HepG2 (cell line): ENCODE data around the gene SOST. TPM values are rescaled to one million over a fixed set of nuclear protein-coding genes. Genes with fewer than 3 reads are reported as not detected.

Source experiments
- ZNF598 ChIP-seq: sonication (generic); formaldehyde crosslinking; IDR thresholded peaks from 2 replicates; pipeline ENCODE4 v1.5.1; 2020; ENCODE audit warnings: mild to moderate bottlenecking, missing genetic modification reagents, borderline replicate concordance
- ZNF709 ChIP-seq: sonication (generic); formaldehyde crosslinking; IDR thresholded peaks from 2 replicates; pipeline ENCODE4 v1.5.0; 2020; ENCODE audit warnings: mild to moderate bottlenecking, missing genetic modification reagents
- polyA plus RNA-seq, 8 experiments: library from polyadenylated mRNA; depleted of rRNA in 3 of 8; stranded (reverse) in 7 of 8; unstranded in 1 of 8; fragments of >200 nt; fragmentation: Illumina TruSeq in 4 of 8; extraction: Trizol in 4 of 8; gene quantifications; 2 replicates each; pipeline versions ENCODE4 v1.2.1 to v1.2.3, GENCODE V29; 2011 to 2016; ENCODE audit warnings: low read depth in 4 of 8, missing spikeins in 1 of 8, mixed read lengths in 1 of 8; ENCODE audit not compliant: insufficient read depth in 1 of 8
- total RNA-seq, 5 experiments: library from RNA; depleted of rRNA; stranded (reverse); fragments of >200 nt; fragmentation: Illumina TruSeq; extraction: Trizol; gene quantifications; 2 replicates each; pipeline ENCODE4 v1.2.3, GENCODE V29; 2016; ENCODE audit warnings: low read depth in 1 of 5
- TF ChIP-seq, protein P1 (sequence below): sonication (generic); formaldehyde crosslinking; IDR thresholded peaks from 2 replicates; pipeline ENCODE4 v1.4.0; 2020; ENCODE audit warnings: mild to moderate bottlenecking, missing genetic modification reagents
- TF ChIP-seq, protein P2 (sequence below): sonication (generic); formaldehyde crosslinking; IDR thresholded peaks from 2 replicates; pipeline ENCODE4 v1.5.0; 2020; ENCODE audit warnings: mild to moderate bottlenecking, missing genetic modification reagents, moderate library complexity
- TF ChIP-seq, protein P3 (sequence below): sonication (generic); formaldehyde crosslinking; IDR thresholded peaks from 2 replicates; pipeline ENCODE4 v1.8.1; 2023; ENCODE audit warnings: mild to moderate bottlenecking, moderate library complexity, missing genetic modification reagents
- TF ChIP-seq, protein P4 (sequence below), 2 experiments: sonication (generic) in 1 of 2; formaldehyde crosslinking in 1 of 2; IDR thresholded peaks; 2 replicates each; pipeline versions ENCODE4 v1.6.1 to v1.9.0; 2014 to 2022; ENCODE audit warnings: antibody characterized with exemption in 1 of 2, borderline replicate concordance in 1 of 2, inconsistent platforms in 1 of 2, low read depth in 1 of 2, missing genetic modification reagents in 1 of 2

SOST gene
- total and polyA plus RNA-seq, 2 of the 13 experiments (the other 11 are each of a cell fraction or from before 2014, with no cell fraction given) = not detected

DNA sequence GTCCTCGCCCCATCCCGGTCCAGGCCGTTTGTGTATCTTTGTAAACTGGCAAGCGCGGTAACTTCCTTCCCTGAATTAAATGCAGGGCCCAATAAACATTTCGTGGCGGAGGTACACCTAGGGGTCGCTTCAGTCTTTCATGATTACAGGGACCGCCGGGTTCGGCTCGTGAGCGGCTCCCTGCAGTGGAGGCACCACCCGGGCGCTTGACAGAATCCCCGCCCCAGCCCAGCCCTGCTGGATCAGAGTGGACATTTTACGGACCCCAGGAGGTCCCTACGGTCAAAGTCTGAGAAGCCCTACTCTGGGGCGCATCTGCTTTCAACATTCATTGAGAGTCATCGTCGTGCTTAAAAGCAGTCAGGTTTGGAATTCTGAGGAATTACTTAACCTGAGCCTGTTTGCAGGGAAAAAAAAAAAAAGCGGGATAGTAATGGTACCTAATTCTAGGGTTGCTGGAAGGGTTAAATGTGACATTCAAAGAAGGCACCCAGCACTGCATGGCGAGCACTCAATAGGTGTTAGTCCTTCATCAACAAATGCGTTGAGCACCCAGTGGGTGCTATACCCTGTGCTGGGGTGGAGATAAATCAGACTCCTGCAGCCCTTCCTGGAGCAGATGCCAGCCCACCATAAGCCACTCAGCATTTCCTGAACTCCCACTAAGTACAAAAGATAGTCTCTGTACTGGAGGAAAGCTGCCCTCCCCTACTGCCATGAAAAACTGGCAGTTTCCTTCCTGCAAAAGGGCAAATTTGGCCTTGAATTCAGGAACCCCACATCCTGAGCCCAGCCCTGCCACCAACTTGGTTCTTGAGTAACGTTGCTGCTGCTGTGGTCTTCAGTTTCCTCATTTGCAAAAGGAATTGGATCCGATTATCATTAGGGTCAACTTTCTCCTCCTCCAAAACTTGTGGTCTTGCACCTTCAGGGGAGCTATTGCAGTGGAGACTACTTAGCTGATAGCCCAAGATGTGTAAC, 20.8 kb upstream of the SOST start (continued):
- TF ChIP-seq, protein P1, sequence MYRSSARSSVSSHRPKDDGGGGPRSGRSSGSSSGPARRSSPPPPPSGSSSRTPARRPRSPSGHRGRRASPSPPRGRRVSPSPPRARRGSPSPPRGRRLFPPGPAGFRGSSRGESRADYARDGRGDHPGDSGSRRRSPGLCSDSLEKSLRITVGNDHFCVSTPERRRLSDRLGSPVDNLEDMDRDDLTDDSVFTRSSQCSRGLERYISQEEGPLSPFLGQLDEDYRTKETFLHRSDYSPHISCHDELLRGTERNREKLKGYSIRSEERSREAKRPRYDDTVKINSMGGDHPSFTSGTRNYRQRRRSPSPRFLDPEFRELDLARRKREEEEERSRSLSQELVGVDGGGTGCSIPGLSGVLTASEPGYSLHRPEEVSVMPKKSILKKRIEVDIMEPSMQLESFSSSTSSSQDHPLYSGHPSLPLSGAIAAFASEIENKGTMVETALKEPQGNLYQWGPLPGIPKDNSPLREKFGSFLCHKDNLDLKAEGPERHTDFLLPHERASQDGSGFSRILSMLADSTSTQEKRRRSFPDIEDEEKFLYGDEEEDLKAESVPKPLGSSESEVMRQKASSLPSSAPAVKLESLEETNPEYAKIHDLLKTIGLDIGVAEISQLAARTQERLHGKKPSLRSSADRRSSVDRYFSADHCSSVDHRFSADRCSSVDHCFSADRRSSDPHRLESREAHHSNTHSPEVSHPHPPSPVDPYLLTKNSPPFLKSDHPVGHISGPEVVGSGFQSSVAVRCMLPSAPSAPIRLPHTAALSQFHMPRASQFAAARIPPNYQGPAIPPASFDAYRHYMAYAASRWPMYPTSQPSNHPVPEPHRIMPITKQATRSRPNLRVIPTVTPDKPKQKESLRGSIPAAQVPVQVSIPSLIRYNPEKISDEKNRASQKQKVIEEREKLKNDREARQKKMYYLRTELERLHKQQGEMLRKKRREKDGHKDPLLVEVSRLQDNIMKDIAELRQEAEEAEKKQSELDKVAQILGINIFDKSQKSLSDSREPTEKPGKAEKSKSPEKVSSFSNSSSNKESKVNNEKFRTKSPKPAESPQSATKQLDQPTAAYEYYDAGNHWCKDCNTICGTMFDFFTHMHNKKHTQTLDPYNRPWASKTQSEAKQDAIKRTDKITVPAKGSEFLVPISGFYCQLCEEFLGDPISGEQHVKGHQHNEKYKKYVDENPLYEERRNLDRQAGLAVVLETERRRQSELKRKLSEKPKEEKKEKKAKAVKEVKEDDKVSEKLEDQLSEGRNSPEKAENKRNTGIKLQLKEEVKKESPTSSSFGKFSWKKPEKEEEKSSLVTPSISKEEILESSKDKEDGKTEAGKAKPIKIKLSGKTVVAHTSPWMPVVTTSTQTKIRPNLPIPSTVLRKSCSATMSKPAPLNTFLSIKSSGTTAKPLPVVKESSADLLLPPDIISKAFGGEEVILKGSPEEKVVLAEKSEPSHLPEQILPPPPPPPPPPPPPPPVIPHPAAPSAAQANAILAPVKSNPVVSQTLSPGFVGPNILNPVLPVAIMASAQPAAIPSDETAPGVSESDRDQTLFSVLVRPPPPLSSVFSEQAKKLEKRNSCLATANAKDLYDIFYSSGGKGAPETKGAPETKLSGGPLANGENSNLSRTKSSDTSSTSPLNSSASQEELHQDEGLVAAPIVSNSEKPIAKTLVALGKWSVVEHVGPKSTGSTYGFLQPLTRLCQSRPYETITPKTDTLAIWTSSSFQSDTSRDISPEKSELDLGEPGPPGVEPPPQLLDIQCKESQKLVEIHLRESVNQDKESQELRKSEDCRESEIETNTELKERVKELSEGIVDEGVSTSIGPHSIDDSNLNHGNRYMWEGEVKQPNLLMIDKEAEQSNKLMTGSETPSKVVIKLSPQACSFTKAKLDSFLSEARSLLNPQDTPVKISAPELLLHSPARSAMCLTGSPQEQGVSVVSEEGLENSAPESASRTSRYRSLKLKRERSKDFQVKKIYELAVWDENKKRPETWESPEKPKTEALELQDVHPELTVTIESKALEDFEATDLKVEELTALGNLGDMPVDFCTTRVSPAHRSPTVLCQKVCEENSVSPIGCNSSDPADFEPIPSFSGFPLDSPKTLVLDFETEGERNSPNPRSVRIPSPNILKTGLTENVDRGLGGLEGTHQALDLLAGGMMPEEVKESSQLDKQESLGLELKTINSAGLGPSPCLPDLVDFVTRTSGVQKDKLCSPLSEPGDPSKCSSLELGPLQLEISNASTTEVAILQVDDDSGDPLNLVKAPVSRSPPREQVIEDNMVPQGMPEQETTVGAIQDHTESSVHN (CRISPR knock-in tag) = no peak
- TF ChIP-seq, protein P2, sequence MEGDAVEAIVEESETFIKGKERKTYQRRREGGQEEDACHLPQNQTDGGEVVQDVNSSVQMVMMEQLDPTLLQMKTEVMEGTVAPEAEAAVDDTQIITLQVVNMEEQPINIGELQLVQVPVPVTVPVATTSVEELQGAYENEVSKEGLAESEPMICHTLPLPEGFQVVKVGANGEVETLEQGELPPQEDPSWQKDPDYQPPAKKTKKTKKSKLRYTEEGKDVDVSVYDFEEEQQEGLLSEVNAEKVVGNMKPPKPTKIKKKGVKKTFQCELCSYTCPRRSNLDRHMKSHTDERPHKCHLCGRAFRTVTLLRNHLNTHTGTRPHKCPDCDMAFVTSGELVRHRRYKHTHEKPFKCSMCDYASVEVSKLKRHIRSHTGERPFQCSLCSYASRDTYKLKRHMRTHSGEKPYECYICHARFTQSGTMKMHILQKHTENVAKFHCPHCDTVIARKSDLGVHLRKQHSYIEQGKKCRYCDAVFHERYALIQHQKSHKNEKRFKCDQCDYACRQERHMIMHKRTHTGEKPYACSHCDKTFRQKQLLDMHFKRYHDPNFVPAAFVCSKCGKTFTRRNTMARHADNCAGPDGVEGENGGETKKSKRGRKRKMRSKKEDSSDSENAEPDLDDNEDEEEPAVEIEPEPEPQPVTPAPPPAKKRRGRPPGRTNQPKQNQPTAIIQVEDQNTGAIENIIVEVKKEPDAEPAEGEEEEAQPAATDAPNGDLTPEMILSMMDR (CRISPR knock-in tag) = peak; percentile 52
- TF ChIP-seq, protein P3, sequence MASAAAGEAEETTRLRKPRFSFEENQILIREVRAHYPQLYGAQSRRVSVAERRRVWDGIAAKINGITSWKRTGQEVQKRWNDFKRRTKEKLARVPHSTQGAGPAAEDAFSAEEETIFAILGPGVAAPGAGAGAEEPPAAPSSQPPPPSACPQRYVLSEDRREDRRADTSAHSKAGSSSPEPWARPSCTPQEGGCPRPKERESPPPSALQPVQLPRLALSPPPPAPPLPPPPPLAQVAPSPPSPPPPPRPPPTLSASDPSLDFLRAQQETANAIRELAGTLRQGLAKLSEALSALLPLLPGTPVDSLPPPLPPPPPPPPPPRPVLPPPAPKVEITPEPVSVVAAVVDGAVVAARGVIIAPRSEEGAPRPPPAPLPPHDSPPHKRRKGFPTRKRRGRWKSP (CRISPR knock-in tag) = 0 out of 2 replicates have a peak, but pooled peaks have one; percentile 37
- 0 out of 2 replicates have a peak, but pooled peaks have one; percentile 5 for TF ChIP-seq ZNF709 (CRISPR knock-in tag)
- no peak for TF ChIP-seq ZNF598 (CRISPR knock-in tag)
- TF ChIP-seq, protein P4, sequence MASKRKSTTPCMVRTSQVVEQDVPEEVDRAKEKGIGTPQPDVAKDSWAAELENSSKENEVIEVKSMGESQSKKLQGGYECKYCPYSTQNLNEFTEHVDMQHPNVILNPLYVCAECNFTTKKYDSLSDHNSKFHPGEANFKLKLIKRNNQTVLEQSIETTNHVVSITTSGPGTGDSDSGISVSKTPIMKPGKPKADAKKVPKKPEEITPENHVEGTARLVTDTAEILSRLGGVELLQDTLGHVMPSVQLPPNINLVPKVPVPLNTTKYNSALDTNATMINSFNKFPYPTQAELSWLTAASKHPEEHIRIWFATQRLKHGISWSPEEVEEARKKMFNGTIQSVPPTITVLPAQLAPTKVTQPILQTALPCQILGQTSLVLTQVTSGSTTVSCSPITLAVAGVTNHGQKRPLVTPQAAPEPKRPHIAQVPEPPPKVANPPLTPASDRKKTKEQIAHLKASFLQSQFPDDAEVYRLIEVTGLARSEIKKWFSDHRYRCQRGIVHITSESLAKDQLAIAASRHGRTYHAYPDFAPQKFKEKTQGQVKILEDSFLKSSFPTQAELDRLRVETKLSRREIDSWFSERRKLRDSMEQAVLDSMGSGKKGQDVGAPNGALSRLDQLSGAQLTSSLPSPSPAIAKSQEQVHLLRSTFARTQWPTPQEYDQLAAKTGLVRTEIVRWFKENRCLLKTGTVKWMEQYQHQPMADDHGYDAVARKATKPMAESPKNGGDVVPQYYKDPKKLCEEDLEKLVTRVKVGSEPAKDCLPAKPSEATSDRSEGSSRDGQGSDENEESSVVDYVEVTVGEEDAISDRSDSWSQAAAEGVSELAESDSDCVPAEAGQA (IDR thresholded peaks at IDR 0.05; ENCODE audit: low read depth) = no peak
- TF ChIP-seq, protein P4 (CRISPR knock-in tag; IDR thresholded peaks at IDR 0.05; ENCODE audit: borderline replicate concordance) = no peak
